AG04450 (cell line): Measurements from ENCODE around the gene ATP6V0A1. TPM values are rescaled to one million over a fixed set of nuclear protein-coding genes. Genes with fewer than 3 reads are reported as not detected.
"Not testable (repeated sequence)": the region's sequence is repeated elsewhere in the genome, so short reads cannot be mapped to it uniquely, and the experiment has no call there.

Experiments
- CTCF ChIA-PET: fragments of 300-600, 350-600 bp; formaldehyde crosslinking; extraction: SDS; loops from one replicate; lab custom pipeline; 2022; ENCODE audit warnings: antibody characterized with exemption, inconsistent platforms; lab: Charles Lee
- POLR2A ChIA-PET: fragments of 350-600 bp; formaldehyde crosslinking; extraction: SDS; loops from one replicate; lab custom pipeline; 2021; ENCODE audit warnings: antibody characterized with exemption, inconsistent platforms; lab: Yijun Ruan, JAX
- DNase-seq: peaks from one replicate; pipeline ENCODE4 v3.0.0-alpha.2; 2011; ENCODE audit warnings: low read depth, low spot score
- H3K27ac ChIP-seq: one replicate; pipeline ENCODE4 v1.5.1; 2012; ENCODE audit warnings: low read depth, low read length, control low read depth
- H3K27me3 ChIP-seq: one replicate; pipeline ENCODE4 v1.6.0; 2012; ENCODE audit warnings: low read length; ENCODE audit not compliant: control insufficient read depth, insufficient read depth
- H3K4me3 ChIP-seq: 2 replicates; pipeline ENCODE4 v1.5.1; 2011; ENCODE audit warnings: mild to moderate bottlenecking, low read depth, low read length, control low read depth
- H3K9me3 ChIP-seq: 2 replicates; pipeline ENCODE4 v1.5.1; 2012; ENCODE audit warnings: low read length; ENCODE audit not compliant: control insufficient read depth, insufficient read depth
- polyA plus RNA-seq: library from polyadenylated mRNA; depleted of rRNA; stranded (reverse); fragments of >200 nt; gene quantifications from 2 replicates; pipeline ENCODE4 v1.2.3, GENCODE V29; 2011
- TF ChIP-seq, protein P1 (sequence below): IDR thresholded peaks from 2 replicates; pipeline ENCODE4 v1.5.1; 2011; ENCODE audit warnings: low read depth, low read length, control low read depth, inconsistent platforms

ATP6V0A1 gene
- polyA plus RNA-seq, 1 experiment = 22.3 TPM

DNA sequence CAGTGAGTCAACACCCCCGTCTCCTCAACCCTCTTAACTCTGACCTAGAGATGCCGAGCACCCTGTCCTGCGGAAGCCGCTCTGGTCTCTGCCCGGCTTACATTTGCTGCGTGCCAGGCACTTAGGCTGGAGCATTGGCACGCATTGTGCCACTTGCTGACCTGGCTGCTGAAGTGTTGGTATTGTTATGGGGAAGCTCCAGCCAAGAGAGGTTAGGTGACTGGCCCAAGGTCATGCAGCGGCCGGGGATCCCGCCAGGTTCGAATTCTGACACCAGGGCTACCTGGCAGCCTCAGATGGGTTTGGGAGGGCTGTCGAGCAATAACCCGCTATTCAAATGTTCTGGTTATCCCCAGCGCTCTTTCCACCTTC lies 89.0 kb downstream of the ATP6V0A1 start:
- H3K4me3 ChIP-seq = no peak overlapping the region
- ChIA-PET CTCF (no interaction called here), POLR2A (interaction anchor here (1.9 kb wide), 1 partner anchor 11 kb away, joined by 7 read pairs; the partner anchor contains the start of gene NAGLU)
- TF ChIP-seq, protein P1, sequence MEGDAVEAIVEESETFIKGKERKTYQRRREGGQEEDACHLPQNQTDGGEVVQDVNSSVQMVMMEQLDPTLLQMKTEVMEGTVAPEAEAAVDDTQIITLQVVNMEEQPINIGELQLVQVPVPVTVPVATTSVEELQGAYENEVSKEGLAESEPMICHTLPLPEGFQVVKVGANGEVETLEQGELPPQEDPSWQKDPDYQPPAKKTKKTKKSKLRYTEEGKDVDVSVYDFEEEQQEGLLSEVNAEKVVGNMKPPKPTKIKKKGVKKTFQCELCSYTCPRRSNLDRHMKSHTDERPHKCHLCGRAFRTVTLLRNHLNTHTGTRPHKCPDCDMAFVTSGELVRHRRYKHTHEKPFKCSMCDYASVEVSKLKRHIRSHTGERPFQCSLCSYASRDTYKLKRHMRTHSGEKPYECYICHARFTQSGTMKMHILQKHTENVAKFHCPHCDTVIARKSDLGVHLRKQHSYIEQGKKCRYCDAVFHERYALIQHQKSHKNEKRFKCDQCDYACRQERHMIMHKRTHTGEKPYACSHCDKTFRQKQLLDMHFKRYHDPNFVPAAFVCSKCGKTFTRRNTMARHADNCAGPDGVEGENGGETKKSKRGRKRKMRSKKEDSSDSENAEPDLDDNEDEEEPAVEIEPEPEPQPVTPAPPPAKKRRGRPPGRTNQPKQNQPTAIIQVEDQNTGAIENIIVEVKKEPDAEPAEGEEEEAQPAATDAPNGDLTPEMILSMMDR = no peak
- H3K27me3 ChIP-seq = no peaks in the 10 kb centered on the region
- no peak overlapping the region for H3K27ac ChIP-seq
- no peaks in the 10 kb centered on the region; the same call in 1 of the 2 replicates for H3K9me3 ChIP-seq
- no peak for DNase-seq

DNA sequence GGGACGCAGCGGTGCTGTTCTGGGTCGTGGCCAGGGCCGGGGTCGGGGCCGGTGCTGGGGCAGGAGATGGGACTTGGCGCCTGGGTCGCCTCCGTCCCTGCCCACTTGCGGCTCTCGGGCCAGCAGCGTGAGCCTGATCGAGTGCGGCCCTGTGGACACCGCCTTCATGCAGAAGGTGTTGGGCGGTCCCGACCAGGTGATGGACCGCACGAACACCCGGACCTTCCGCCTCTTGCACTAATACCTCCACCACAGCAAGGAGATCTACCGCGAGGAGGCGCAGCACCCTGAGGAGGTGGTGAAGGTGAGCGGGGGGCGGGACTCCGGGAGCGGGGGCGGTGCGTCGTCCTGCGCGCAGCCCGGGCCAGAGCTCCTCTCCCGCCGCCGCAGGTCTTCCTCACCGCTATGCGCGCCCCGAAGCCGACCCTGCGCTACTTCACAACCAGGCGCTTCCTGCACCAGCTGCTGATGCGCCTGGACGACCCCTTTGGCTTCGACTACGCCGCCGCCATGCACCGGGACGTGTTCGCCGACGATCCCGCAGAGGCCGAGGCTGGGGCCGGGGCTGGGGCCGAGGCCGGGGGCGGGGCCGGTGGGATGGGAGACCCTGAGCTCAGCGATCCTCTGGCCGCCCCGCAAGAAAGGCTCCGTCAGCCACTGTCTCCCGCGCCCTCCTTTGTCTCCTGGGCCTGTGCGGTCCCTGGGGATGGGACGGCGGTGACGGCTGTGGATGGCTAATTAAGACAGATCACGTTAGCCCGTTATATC lies 89.6 kb downstream of the ATP6V0A1 start:
- Histone ChIP-seq H3K27me3 (no peaks in the 10 kb centered on the region), H3K4me3 (no peak overlapping the region), H3K9me3 (no peaks in the 10 kb centered on the region; the same call in 1 of the 2 replicates), H3K27ac (no peak overlapping the region)
- ChIA-PET POLR2A (interaction anchor here (1.9 kb wide), 1 partner anchor 12 kb away, joined by 7 read pairs; the partner anchor contains the start of gene NAGLU), CTCF (no interaction called here)
- DNase-seq = no peak
- TF ChIP-seq, protein P1 = peak; percentile 17; the same call in 1 of the 2 replicates

DNA sequence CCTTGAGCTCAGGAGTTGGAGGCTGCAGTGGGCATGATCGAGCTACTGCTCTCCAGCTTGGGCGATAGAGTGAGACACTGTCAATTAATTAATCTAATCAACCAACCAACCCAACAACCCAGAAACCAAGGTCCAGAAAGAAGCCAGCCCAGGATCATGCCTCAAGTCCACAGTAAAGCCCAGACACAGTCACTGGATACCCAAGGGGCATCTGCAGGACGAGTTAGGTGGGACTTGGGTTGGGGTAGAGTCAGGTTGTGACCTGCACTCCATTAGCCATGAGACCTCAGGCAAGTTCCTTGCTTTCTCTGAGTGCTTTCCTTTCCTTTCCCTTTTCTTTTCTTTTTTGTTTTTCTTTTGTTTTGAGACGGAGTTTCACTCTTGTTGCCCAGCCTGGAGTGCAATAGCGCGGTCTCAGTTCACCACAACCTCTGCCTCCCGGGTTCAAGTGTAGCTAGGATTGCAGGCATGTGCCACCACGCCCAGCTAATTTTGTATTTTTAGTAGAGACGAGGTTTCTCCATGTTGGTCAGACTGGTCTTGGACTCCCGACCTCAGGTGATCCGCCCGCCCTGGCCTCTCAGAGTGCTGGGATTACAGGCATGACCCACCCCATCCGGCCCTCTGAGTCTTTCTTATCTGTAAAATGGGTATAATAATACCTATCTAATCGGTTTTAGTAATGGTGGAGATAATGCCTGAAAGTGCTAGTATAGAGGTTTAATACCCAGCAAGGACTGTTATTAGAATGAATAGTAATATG lies 90.5 kb downstream of the ATP6V0A1 start:
- no peaks in the 10 kb centered on the region; the same call in 1 of the 2 replicates for H3K9me3 ChIP-seq
- TF ChIP-seq, protein P1 = no peak
- ChIA-PET CTCF (interaction anchor here (0.6 kb wide), 1 partner anchor 503 kb away, joined by 9 read pairs; no protein-coding TSS in a partner anchor), POLR2A (no interaction called here)
- DNase-seq = no peak
- no peaks in the 10 kb centered on the region for H3K27me3 ChIP-seq
- H3K27ac ChIP-seq = no peak overlapping the region
- H3K4me3 ChIP-seq = no peak overlapping the region

DNA sequence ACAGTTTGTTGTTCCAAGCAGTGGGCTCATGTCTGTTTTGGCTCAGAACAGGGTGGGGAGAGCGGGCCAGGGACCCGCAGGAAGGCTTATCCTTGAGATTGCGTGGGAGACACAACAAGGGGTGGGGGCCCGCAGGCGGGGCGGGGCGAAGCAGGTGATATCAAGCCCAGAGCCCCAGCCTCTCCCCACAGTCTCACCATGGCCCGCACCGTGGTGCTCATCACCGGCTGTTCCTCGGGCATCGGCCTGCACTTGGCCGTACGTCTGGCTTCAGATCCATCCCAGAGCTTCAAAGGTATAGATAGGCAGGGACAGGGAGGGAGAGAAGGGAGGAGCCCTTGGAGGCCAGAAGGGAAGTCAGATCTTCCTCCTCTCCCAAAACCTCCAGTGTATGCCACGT lies 94.1 kb downstream of the ATP6V0A1 start, which contains the start of gene HSD17B1:
TSS of gene HSD17B1 (plus strand) at position 188 of the 400 bp plus-strand sequence. CDS start at position 199, 11 bp downstream.
- peak within 1 kb of the TSS; percentile 90 for H3K4me3 ChIP-seq
- H3K27me3 ChIP-seq, DNase-seq, H3K27ac ChIP-seq, H3K9me3 ChIP-seq, CTCF ChIA-PET, POLR2A ChIA-PET: not testable (repeated sequence)

DNA sequence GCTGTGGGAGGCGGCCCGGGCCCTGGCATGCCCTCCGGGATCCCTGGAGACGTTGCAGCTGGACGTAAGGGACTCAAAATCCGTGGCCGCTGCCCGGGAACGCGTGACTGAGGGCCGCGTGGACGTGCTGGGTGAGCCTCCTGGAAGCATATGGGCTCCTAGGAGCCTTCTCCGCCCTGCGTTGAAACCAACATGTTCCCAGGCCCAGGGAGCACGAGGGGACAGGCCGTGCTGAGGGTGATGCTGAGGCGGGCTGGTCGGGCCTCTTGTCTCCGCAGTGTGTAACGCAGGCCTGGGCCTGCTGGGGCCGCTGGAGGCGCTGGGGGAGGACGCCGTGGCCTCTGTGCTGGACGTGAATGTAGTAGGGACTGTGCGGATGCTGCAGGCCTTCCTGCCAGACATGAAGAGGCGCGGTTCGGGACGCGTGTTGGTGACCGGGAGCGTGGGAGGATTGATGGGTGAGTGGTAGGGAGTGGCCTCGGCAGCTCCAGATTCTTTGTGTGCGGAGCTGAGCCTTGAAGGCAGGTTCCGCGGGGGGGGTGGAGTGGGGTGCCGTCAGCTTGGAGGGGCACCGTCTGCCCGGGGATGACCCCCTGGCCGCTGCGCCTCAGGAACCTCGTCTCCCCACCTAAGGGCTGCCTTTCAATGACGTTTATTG lies 94.6 kb downstream of the ATP6V0A1 start:
- POLR2A ChIA-PET = interaction anchor here (1.7 kb wide), 1 partner anchor 33 kb away, joined by 7 read pairs; no protein-coding TSS in a partner anchor
- no peak for DNase-seq
- no peak overlapping the region for H3K27ac ChIP-seq

More for the DNA sequence above, 94.6 kb downstream of the ATP6V0A1 start:
- CTCF ChIA-PET = no interaction called here
- TF ChIP-seq, protein P1 = no peak
- Histone ChIP-seq H3K9me3 (no peaks in the 10 kb centered on the region; the same call in 1 of the 2 replicates), H3K27me3 (no peaks in the 10 kb centered on the region), H3K4me3 (peak overlapping the region; percentile 90)
